Spleen (tissue), 11 donors: ENCODE results near the gene EIF4G1. TPM values are rescaled to one million over a fixed set of nuclear protein-coding genes. Genes with fewer than 3 reads are reported as not detected.

Source experiments
- DNase-seq: peaks from one replicate; pipeline ENCODE4 v3.0.0-alpha.2; 2020
- H3K27ac ChIP-seq, 8 donors: fragments of 200-600 bp; sonication (generic) in 7 of 8; 1 replicate in 4 of 8; 2 replicates in 4 of 8; pipeline versions ENCODE4 v1.5.0 to v1.8.0; 2016 to 2021; ENCODE audit warnings: inconsistent platforms in 4 of 8, mild to moderate bottlenecking in 4 of 8, moderate library complexity in 1 of 8
- H3K27me3 ChIP-seq, 7 donors: fragments of 200-600 bp; sonication (generic) in 6 of 7; replicated peaks in 1 of 7; 1 replicate in 4 of 7; 2 replicates in 3 of 7; pipeline versions ENCODE4 v1.5.0 to v1.8.0; 2016 to 2021; ENCODE audit warnings: inconsistent platforms in 3 of 7, mild to moderate bottlenecking in 1 of 7
- H3K36me3 ChIP-seq, 6 donors: fragments of 200-600 bp; sonication (generic) in 5 of 6; 1 replicate in 4 of 6; 2 replicates in 2 of 6; pipeline versions ENCODE4 v1.5.0 to v1.8.0; 2016 to 2021; ENCODE audit warnings: inconsistent platforms in 2 of 6
- H3K4me1 ChIP-seq, 6 donors: fragments of 200-600 bp; sonication (generic) in 5 of 6; 1 replicate in 3 of 6; 2 replicates in 3 of 6; pipeline versions ENCODE4 v1.5.0 to v1.8.0; 2016 to 2021; ENCODE audit warnings: inconsistent platforms in 3 of 6
- H3K4me3 ChIP-seq, 8 donors: fragments of 200-600 bp; sonication (generic) in 7 of 8; 1 replicate in 4 of 8; 2 replicates in 4 of 8; pipeline versions ENCODE4 v1.5.0 to v1.8.0; 2016 to 2021; ENCODE audit warnings: inconsistent platforms in 4 of 8, mild to moderate bottlenecking in 4 of 8, moderate library complexity in 2 of 8
- H3K9me3 ChIP-seq, 8 donors: fragments of 200-600 bp; sonication (generic) in 7 of 8; 1 replicate in 4 of 8; 2 replicates in 4 of 8; pipeline versions ENCODE4 v1.5.0 to v1.8.0; 2016 to 2021; ENCODE audit warnings: inconsistent platforms in 4 of 8
- POLR2A ChIP-seq, 3 donors: fragments of 450-650 bp; IDR thresholded peaks; one replicate each; pipeline ENCODE4 v1.5.1; 2017; ENCODE audit warnings: antibody characterized with exemption in 3 of 3, mild to moderate bottlenecking in 1 of 3
- POLR2AphosphoS5 ChIP-seq, 3 donors: sonication (generic); formaldehyde crosslinking; IDR thresholded peaks; one replicate each; pipeline ENCODE4 v1.5.1; 2017; ENCODE audit warnings: antibody characterized with exemption in 3 of 3
- WGBS, 5 donors: extraction: QIAGEN DNeasy Blood & Tissue Kit in 3 of 5; methylation state at CpG; one replicate each; pipeline versions ENCODE4 v1.1.5 to v1.1.7; 2013 to 2018; 5-methylcytosine and 5-hydroxymethylcytosine counted together
- intact Hi-C: fragments of 100-400 bp; cut with DNase I; formaldehyde crosslinking; loops from one replicate; pipeline ENCODE4 v1.15.0; 2023; ENCODE audit warnings: low total_unique reads
- polyA plus RNA-seq, 3 donors: library from polyadenylated mRNA; stranded (reverse); fragments of 200-250 nt; gene quantifications; one replicate each; pipeline ENCODE4 v1.2.1, GENCODE V29; 2013
- total RNA-seq, 7 donors: library from RNA; depleted of rRNA in 3 of 7; stranded (reverse); fragments of >200 nt in 3 of 7; fragmentation: NEBNext Ultra II Directional in 4 of 7; extraction: Animal tissue kit (Norgen Biotek cat#: 25700) in 4 of 7; gene quantifications; one replicate each; pipeline versions ENCODE4 v1.1.0 to v1.2.1, GENCODE V29; 2016 to 2021
- TF ChIP-seq, protein P1 (sequence below), 11 experiments: fragments of 200-600 bp in 7 of 11; fragments of 450-650 bp in 4 of 11; sonication (generic) in 4 of 11; IDR thresholded peaks in 8 of 11; conservative IDR thresholded peaks in 3 of 11; 1 replicate in 7 of 11; 2 replicates in 4 of 11; pipeline versions ENCODE4 v1.4.0 to v1.8.0; 2016 to 2021; ENCODE audit warnings: antibody characterized with exemption in 11 of 11, inconsistent platforms in 4 of 11, mild to moderate bottlenecking in 1 of 11
- donor health status: healthy with polysubstance abuse.
- donor health status: DM: no; HTN: no; CAD: no; lungs with moderate emphysema.
- donor health status: DM: no; HTN: no; CAD: no.
- donor health status: Bipolar disorder and iron deficiency.
- donor health status: healthy.
- donor health status: DM: no; HTN: no; CAD: no.
- donor health status: DM: yes; HTN: yes; CAD: no.

The EIF4G1 gene
- total and polyA plus RNA-seq, 10 donors: 83.4 to 294 (median 230) TPM

DNA sequence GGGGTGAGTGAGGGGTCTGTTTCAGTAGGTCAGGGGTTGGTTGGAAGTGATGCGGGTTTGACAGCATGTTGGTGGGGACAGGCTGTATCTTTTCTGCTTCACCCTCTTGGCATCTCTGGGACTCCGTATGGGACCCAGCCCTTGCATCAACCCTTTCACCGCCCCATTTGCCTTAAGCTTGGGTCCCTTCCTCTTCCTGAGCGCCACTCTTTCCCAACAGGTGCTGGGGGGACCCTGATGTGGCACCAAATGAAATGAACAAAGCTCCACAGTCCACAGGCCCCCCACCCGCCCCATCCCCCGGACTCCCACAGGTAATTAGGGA is 1.1 kb downstream of the EIF4G1 start:
- Histone ChIP-seq H3K9me3 (no peaks in the 10 kb centered on the region), H3K36me3 (peaks cover 0 to 48% (median 28%) of the 10 kb centered on the region in 6 donors), H3K27me3 (no peaks in the 10 kb centered on the region), H3K4me3 (peak overlapping the region; percentile 62 to 91 (median 72)), H3K4me1 (peaks cover 20 to 64% (median 57%) of the 10 kb centered on the region in 6 donors), H3K27ac (peak overlapping the region; percentile 79 to 99 (median 95))
- intact Hi-C loops: loop anchor here (10.0 kb wide), 1 partner anchor 131 kb away; the partner anchor contains the start of gene ABCF3
- TF ChIP-seq, protein P1, sequence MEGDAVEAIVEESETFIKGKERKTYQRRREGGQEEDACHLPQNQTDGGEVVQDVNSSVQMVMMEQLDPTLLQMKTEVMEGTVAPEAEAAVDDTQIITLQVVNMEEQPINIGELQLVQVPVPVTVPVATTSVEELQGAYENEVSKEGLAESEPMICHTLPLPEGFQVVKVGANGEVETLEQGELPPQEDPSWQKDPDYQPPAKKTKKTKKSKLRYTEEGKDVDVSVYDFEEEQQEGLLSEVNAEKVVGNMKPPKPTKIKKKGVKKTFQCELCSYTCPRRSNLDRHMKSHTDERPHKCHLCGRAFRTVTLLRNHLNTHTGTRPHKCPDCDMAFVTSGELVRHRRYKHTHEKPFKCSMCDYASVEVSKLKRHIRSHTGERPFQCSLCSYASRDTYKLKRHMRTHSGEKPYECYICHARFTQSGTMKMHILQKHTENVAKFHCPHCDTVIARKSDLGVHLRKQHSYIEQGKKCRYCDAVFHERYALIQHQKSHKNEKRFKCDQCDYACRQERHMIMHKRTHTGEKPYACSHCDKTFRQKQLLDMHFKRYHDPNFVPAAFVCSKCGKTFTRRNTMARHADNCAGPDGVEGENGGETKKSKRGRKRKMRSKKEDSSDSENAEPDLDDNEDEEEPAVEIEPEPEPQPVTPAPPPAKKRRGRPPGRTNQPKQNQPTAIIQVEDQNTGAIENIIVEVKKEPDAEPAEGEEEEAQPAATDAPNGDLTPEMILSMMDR (IDR thresholded peaks at IDR 0.05 in 8 of 11, conservative IDR thresholded peaks at IDR 0.05 in 3 of 11): no peak
- TF ChIP-seq POLR2AphosphoS5 (IDR thresholded peaks at IDR 0.05) (no peak), POLR2A (IDR thresholded peaks at IDR 0.05) (no peak)
- WGBS, 5 donors: 10 to 32% (median 13%) methylated on average over 5 to 6 of the region's 6 CpGs
- no peak for DNase-seq

DNA sequence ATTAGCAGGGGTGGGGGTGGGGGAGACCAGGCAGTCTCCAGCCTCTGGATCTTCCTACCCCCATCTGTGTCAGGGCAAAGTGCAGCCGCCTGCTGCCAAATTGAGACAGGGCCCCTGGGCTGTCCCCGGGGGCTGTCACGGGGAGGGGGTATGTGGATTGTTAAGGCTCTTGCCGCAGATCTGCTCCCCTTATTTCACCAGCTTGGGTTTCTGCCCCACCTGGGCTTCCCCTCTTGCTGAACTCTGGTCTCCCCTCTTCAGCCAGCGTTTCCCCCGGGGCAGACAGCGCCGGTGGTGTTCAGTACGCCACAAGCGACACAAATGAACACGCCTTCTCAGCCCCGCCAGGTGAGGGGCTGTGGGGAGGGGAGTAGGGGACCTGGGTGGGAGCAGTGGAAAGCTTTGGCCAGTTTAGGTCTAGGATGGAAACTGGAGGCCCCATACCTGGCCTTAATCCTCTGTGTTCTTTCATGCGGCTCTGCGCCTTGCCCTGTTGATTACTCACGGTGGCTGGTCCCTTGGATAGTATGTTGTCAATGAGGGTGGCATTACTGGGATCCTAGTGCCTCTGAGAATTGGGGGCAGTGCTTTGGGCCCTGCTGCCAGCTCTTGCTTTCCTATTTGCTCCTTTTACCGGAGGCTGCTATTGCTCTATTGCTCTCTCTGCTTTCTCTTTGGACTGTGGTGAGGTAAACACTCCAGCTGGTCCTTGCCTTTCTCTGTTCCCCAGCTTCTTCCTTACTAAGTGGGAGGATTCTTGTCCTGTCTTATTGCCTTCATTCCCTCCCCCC is 1.7 kb downstream of the EIF4G1 start:
- Histone ChIP-seq H3K27me3 (no peaks in the 10 kb centered on the region), H3K4me3 (peak overlapping the region; percentile 62 to 91 (median 72)), H3K4me1 (peaks cover 20 to 69% (median 62%) of the 10 kb centered on the region in 6 donors), H3K27ac (peak overlapping the region; percentile 79 to 99 (median 95)), H3K36me3 (peaks cover 0 to 54% (median 33%) of the 10 kb centered on the region in 6 donors), H3K9me3 (no peaks in the 10 kb centered on the region)
- no peak for DNase-seq
- intact Hi-C loops: loop anchor here (10.0 kb wide), 1 partner anchor 131 kb away; the partner anchor contains the start of gene ABCF3
- no peak for TF ChIP-seq POLR2AphosphoS5 (IDR thresholded peaks at IDR 0.05)
- TF ChIP-seq, protein P1 (IDR thresholded peaks at IDR 0.05 in 8 of 11, conservative IDR thresholded peaks at IDR 0.05 in 3 of 11): no peak
- TF ChIP-seq POLR2A (IDR thresholded peaks at IDR 0.05): no peak
- 27 to 64% (median 44%) methylated on average over 15 to 16 of the region's 16 CpGs for WGBS, 5 donors

DNA sequence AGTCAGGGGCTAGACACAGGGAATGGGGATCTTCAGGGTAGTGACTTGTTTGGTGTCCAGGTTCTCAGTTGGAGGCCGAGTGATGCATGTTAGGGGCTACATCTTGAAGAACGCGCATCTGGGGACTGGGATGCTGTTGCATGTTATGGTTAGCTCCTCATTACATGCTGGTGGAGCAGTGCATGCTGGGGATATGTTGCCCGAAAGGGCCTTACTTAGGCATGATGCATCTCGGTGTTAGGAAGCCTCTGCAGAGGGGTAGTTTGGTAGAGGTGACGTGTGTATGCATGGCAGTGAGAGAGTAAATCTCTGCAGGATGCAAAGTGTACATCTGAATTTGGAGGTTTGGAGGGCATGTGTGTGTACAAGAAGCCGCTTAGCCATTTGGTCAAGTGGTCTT is 2.4 kb downstream of the EIF4G1 start:
- no peak for TF ChIP-seq POLR2AphosphoS5 (IDR thresholded peaks at IDR 0.05)
- TF ChIP-seq POLR2A (IDR thresholded peaks at IDR 0.05): no peak
- TF ChIP-seq, protein P1 (IDR thresholded peaks at IDR 0.05 in 8 of 11, conservative IDR thresholded peaks at IDR 0.05 in 3 of 11): no peak
- peaks cover 20 to 77% (median 66%) of the 10 kb centered on the region in 6 donors for H3K4me1 ChIP-seq
- no peaks in the 10 kb centered on the region for H3K9me3 ChIP-seq
- peaks cover under 1 to 61% (median 41%) of the 10 kb centered on the region in 6 donors for H3K36me3 ChIP-seq
- peak overlapping the region in 6 of 8 donors; percentile 16 to 91 (median 72) for H3K4me3 ChIP-seq
- no peak for DNase-seq
- H3K27ac ChIP-seq: peak overlapping the region in 5 of 8 donors; percentile 91 to 99 (median 97)
- 73 to 87% (median 82%) methylated on average over 7 of the region's 7 CpGs for WGBS, 5 donors
- no peaks in the 10 kb centered on the region for H3K27me3 ChIP-seq
- intact Hi-C loops: loop anchor here (10.0 kb wide), 1 partner anchor 132 kb away; the partner anchor contains the start of gene ABCF3

DNA sequence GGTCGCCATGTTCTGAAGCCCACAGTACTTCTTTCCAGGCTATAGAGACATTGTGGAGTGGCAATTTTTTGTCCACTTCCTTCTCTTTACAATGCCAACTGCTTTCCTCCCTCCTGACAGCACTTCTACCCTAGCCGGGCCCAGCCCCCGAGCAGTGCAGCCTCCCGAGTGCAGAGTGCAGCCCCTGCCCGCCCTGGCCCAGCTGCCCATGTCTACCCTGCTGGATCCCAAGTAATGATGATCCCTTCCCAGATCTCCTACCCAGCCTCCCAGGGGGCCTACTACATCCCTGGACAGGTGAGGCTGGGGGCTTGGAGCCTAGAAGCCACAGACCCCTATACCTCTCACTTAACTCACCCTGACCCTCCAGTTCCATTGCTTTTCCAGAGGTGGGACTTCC is 2.8 kb downstream of the EIF4G1 start:
- Histone ChIP-seq H3K36me3 (peaks cover 5 to 65% (median 45%) of the 10 kb centered on the region in 6 donors), H3K4me3 (peak overlapping the region in 5 of 8 donors; percentile 16 to 91 (median 74)), H3K27me3 (no peaks in the 10 kb centered on the region), H3K4me1 (peaks cover 20 to 81% (median 67%) of the 10 kb centered on the region in 6 donors), H3K9me3 (no peaks in the 10 kb centered on the region), H3K27ac (peak overlapping the region in 4 of 8 donors; percentile 96 to 99 (median 97))
- peak; percentile 75 for DNase-seq
- intact Hi-C loops: loop anchor here (10.0 kb wide), 1 partner anchor 132 kb away; the partner anchor contains the start of gene ABCF3
- WGBS, 5 donors: 53 to 60% (median 58%) methylated on average over 5 of the region's 5 CpGs
- TF ChIP-seq, protein P1 (IDR thresholded peaks at IDR 0.05 in 8 of 11, conservative IDR thresholded peaks at IDR 0.05 in 3 of 11): no peak
- TF ChIP-seq POLR2A (IDR thresholded peaks at IDR 0.05) (no peak), POLR2AphosphoS5 (IDR thresholded peaks at IDR 0.05) (no peak)
